HCT116 (cell line): ENCODE measurements around the gene PPY.

Experiments
- CEBPB ChIP-seq: IDR thresholded peaks from 2 replicates; pipeline ENCODE4 v1.6.1; 2012; ENCODE audit warnings: low read depth
- CTCF ChIP-seq, 3 experiments: fragments of 200-600 bp in 1 of 3; sonication (generic) in 1 of 3; IDR thresholded peaks in 2 of 3; conservative IDR thresholded peaks in 1 of 3; 2 replicates each; pipeline ENCODE4 v1.5.1; 2012 to 2017; ENCODE audit warnings: low read depth in 2 of 3, low read length in 2 of 3, antibody characterized with exemption in 1 of 3, borderline replicate concordance in 1 of 3, control low read depth in 1 of 3, mild to moderate bottlenecking in 1 of 3, mixed read lengths in 1 of 3, mixed run types in 1 of 3, moderate library complexity in 1 of 3; ENCODE audit not compliant: insufficient read depth in 1 of 3
- EZH2 ChIP-seq: fragments of 200-600 bp; sonication (generic); IDR thresholded peaks from 2 replicates; pipeline ENCODE4 v1.6.1; 2017; ENCODE audit warnings: antibody characterized with exemption, mixed run types
- JUND ChIP-seq: IDR thresholded peaks from 2 replicates; pipeline ENCODE4 v1.6.1; 2012
- MAX ChIP-seq: IDR thresholded peaks from 2 replicates; pipeline ENCODE4 v1.6.1; 2012
- POLR2A ChIP-seq: IDR thresholded peaks from 2 replicates; pipeline ENCODE4 v1.7.0; 2011; ENCODE audit warnings: borderline replicate concordance; ENCODE audit not compliant: insufficient read depth, insufficient read length; ENCODE audit errors: extremely low read depth
- RAD21 ChIP-seq: IDR thresholded peaks from 2 replicates; pipeline ENCODE4 v1.6.1; 2012; ENCODE audit warnings: low read depth, mild to moderate bottlenecking
- SIN3A ChIP-seq: IDR thresholded peaks from 2 replicates; pipeline ENCODE4 v1.6.1; 2012; ENCODE audit warnings: low read depth
- ZBTB33 ChIP-seq: IDR thresholded peaks from 2 replicates; pipeline ENCODE4 v1.6.1; 2011; ENCODE audit warnings: mild to moderate bottlenecking, low read length, moderate library complexity; ENCODE audit not compliant: insufficient replicate concordance; ENCODE audit errors: extremely low read depth
- ZFX ChIP-seq: fragments of 450-650 bp; IDR thresholded peaks from 2 replicates; pipeline ENCODE4 v1.6.1; 2017

- TF ChIP-seq ZFX (no peak), CTCF (IDR thresholded peaks at IDR 0.05 in 2 of 3, conservative IDR thresholded peaks at IDR 0.05 in 1 of 3; ENCODE audit: borderline replicate concordance in 1 of 3, insufficient read depth in 1 of 3, low read depth in 2 of 3, low read length in 2 of 3) (no peak), SIN3A (no peak), ZBTB33 (no peak), POLR2A (no peak), JUND (no peak), RAD21 (no peak), CEBPB (no peak), EZH2 (no peak), MAX (no peak)
Measured at GRCh38 chr17:43917016-43917347, 25.3 kb downstream of the PPY start.
